T-cell (primary cell): Measurements from ENCODE around the gene UBE2S. TPM values are rescaled to one million over a fixed set of nuclear protein-coding genes. Genes with fewer than 3 reads are reported as not detected.

Experiments used
- ATAC-seq, 4 experiments: fragments of 200-7000 bp in 3 of 4; fragments of 150-1000 bp in 1 of 4; cut with Tn5 transposase; replicated peaks in 1 of 4; 1 replicate in 3 of 4; 2 replicates in 1 of 4; pipeline ENCODE4 v1.10.0; 2021; ENCODE audit warnings: moderate library complexity in 3 of 4, mild to moderate bottlenecking in 2 of 4, moderate number of reproducible peaks in 1 of 4
- CTCF ChIA-PET, 2 donors: fragments of 300-600 bp; sonication (Branson Sonifier 250); formaldehyde crosslinking; loops; one replicate each; lab custom pipeline; 2022; ENCODE audit warnings: antibody characterized with exemption in 2 of 2; lab: Charles Lee
- POLR2A ChIA-PET, 2 donors: fragments of 300-600 bp; sonication (Branson Sonifier 250); formaldehyde crosslinking; loops; one replicate each; lab custom pipeline; 2022; ENCODE audit warnings: antibody characterized with exemption in 2 of 2; lab: Charles Lee
- DNase-seq, 35 experiments: peaks; one replicate each; pipeline versions ENCODE4 v3.0.0 to v3.0.0-alpha.2; 2013 to 2023
- H3K27ac ChIP-seq: one replicate; pipeline ENCODE4 v1.5.1; 2013; ENCODE audit warnings: low read length
- H3K27me3 ChIP-seq, 2 experiments: replicated peaks in 1 of 2; 1 replicate in 1 of 2; 2 replicates in 1 of 2; pipeline versions ENCODE4 v1.6.1 to v1.7.0; 2013; ENCODE audit warnings: low read length in 1 of 2, mixed read lengths in 1 of 2; ENCODE audit not compliant: control insufficient read depth in 2 of 2, insufficient read depth in 2 of 2; ENCODE audit errors: extremely low read depth in 1 of 2
- H3K36me3 ChIP-seq, 2 donors: 1 replicate in 1 of 2; 2 replicates in 1 of 2; pipeline versions ENCODE4 v1.6.1 to v1.7.0; 2013; ENCODE audit warnings: low read length in 1 of 2; ENCODE audit not compliant: control insufficient read depth in 2 of 2, insufficient read depth in 1 of 2; ENCODE audit errors: extremely low read depth in 1 of 2
- H3K4me1 ChIP-seq, 2 experiments: 1 replicate in 1 of 2; 2 replicates in 1 of 2; pipeline versions ENCODE4 v1.6.1 to v1.7.0; 2013; ENCODE audit warnings: low read length in 2 of 2, mixed read lengths in 1 of 2; ENCODE audit not compliant: insufficient read depth in 2 of 2, control insufficient read depth in 1 of 2; ENCODE audit errors: extremely low read depth in 1 of 2
- H3K4me3 ChIP-seq, 2 donors: 1 replicate in 1 of 2; 2 replicates in 1 of 2; pipeline versions ENCODE4 v1.5.1 to v1.7.0; 2013; ENCODE audit warnings: mild to moderate bottlenecking in 2 of 2, low read length in 1 of 2, moderate library complexity in 1 of 2; ENCODE audit not compliant: control insufficient read depth in 1 of 2; ENCODE audit errors: extremely low read depth in 1 of 2
- H3K9me3 ChIP-seq: 2 replicates; pipeline ENCODE4 v1.7.0; 2013
- H3K27ac Mint-ChIP-seq, 2 donors: one replicate each; pipeline ENCODE4 v1.8.0; 2020 to 2021; ENCODE audit warnings: mild to moderate bottlenecking in 2 of 2, mixed read lengths in 2 of 2
- H3K27me3 Mint-ChIP-seq, 2 donors: one replicate each; pipeline ENCODE4 v1.8.0; 2021 to 2022; ENCODE audit warnings: mixed read lengths in 2 of 2
- H3K36me3 Mint-ChIP-seq: one replicate; pipeline ENCODE4 v1.8.0; 2021; ENCODE audit warnings: mixed read lengths
- H3K4me1 Mint-ChIP-seq, 3 donors: one replicate each; pipeline ENCODE4 v1.8.0; 2020 to 2022; ENCODE audit warnings: mixed read lengths in 3 of 3, mild to moderate bottlenecking in 1 of 3
- H3K4me3 Mint-ChIP-seq, 3 donors: one replicate each; pipeline ENCODE4 v1.8.0; 2020 to 2022; ENCODE audit warnings: mild to moderate bottlenecking in 3 of 3, mixed read lengths in 3 of 3, moderate library complexity in 3 of 3
- H3K9me3 Mint-ChIP-seq, 3 donors: one replicate each; pipeline ENCODE4 v1.8.0; 2020 to 2022; ENCODE audit warnings: mixed read lengths in 3 of 3
- WGBS: methylation state at CpG from one replicate; pipeline ENCODE4 v1.1.5; 2013; ENCODE audit warnings: missing lambda C conversion rate; ENCODE audit not compliant: insufficient coverage; 5-methylcytosine and 5-hydroxymethylcytosine counted together
- total RNA-seq, 35 experiments: library from RNA in 6 of 35; stranded (reverse) in 6 of 35; fragments of 120-200 nt in 1 of 35; gene quantifications; one replicate each; pipeline versions ENCODE4 v1.2.1 to v1.2.4 and lab custom pipeline; 2013 to 2026

The UBE2S gene
- total RNA-seq, 5 donors from 2014 or later (not counting 1 experiment from before 2014, with no cell fraction given) = 27.5 to 75.2 (median 35.1) TPM

GRCh38 chr19:55441692-55442321 lies 34.2 kb upstream of the UBE2S start:
- H3K36me3 Mint-ChIP-seq = no peaks in the 10 kb centered on the region
- WGBS = 2% methylated on average over 33 of the region's 39 CpGs
- Histone ChIP-seq H3K27ac (no peak overlapping the region), H3K36me3 (no peaks in the 10 kb centered on the region), H3K27me3 (peaks cover 16 to 93% of the 10 kb centered on the region in 2 experiments), H3K9me3 (no peaks in the 10 kb centered on the region), H3K4me1 (peaks cover 4 to 29% of the 10 kb centered on the region in 2 experiments), H3K4me3 (no peak overlapping the region)
- H3K27me3 Mint-ChIP-seq = peaks cover 59 to 76% of the 10 kb centered on the region in 2 donors
- H3K4me3 Mint-ChIP-seq = peak overlapping the region in 2 of 3 donors; percentile 21 to 72
- peaks cover 19 to 32% (median 31%) of the 10 kb centered on the region in 3 donors for H3K4me1 Mint-ChIP-seq
- no peaks in the 10 kb centered on the region for H3K9me3 Mint-ChIP-seq
- H3K27ac Mint-ChIP-seq = no peak overlapping the region
- DNase-seq = no peak
- peak in 3 of 4 experiments; percentile 13 to 31 (median 21) for ATAC-seq
- CTCF ChIA-PET = interaction anchor here in 1 of 2 donors (0.6 kb wide), 1 partner anchor 19 kb away, joined by 4 read pairs; no protein-coding TSS in a partner anchor
- POLR2A ChIA-PET = no interaction called here

- CTCF ChIA-PET = interaction anchor here in 1 of 2 donors (0.6 kb wide), 1 partner anchor 19 kb away, joined by 4 read pairs; no protein-coding TSS in a partner anchor
Measured at GRCh38 chr19:55441319-55441691, 33.7 kb upstream of the UBE2S start.

GRCh38 chr19:55440411-55441105 lies 33.0 kb upstream of the UBE2S start:
- peaks cover 16 to 88% of the 10 kb centered on the region in 2 experiments for H3K27me3 ChIP-seq
- H3K9me3 Mint-ChIP-seq = no peaks in the 10 kb centered on the region
- ChIA-PET CTCF (no interaction called here), POLR2A (no interaction called here)
- peak overlapping the region in 1 of 2 donors; percentile 8 for H3K27ac Mint-ChIP-seq
- H3K4me3 Mint-ChIP-seq = peak overlapping the region in 1 of 3 donors; percentile 72
- peak overlapping the region in 1 of 2 donors; percentile 20 for H3K4me3 ChIP-seq
- no peaks in the 10 kb centered on the region for H3K36me3 Mint-ChIP-seq
- DNase-seq (peak in 1 of 35 experiments; percentile 32), ATAC-seq (peak in 1 of 4 experiments; percentile 48)
- H3K36me3 ChIP-seq = no peaks in the 10 kb centered on the region
- peaks cover 4 to 29% of the 10 kb centered on the region in 2 experiments for H3K4me1 ChIP-seq
- H3K27ac ChIP-seq = no peak overlapping the region
- H3K9me3 ChIP-seq = no peaks in the 10 kb centered on the region
- H3K27me3 Mint-ChIP-seq = peaks cover 58 to 78% of the 10 kb centered on the region in 2 donors
- 17% methylated on average over 31 of the region's 39 CpGs for WGBS
- H3K4me1 Mint-ChIP-seq = peaks cover 19 to 32% (median 31%) of the 10 kb centered on the region in 3 donors

More at GRCh38 chr19:55441319-55441691, 33.7 kb upstream of the UBE2S start:
- no peaks in the 10 kb centered on the region for H3K36me3 Mint-ChIP-seq
- DNase-seq (no peak), ATAC-seq (peak in 1 of 4 experiments; percentile 29)
- Histone ChIP-seq H3K27me3 (peaks cover 16 to 93% of the 10 kb centered on the region in 2 experiments), H3K9me3 (no peaks in the 10 kb centered on the region), H3K36me3 (no peaks in the 10 kb centered on the region), H3K27ac (no peak overlapping the region), H3K4me3 (no peak overlapping the region), H3K4me1 (peaks cover 4 to 29% of the 10 kb centered on the region in 2 experiments)
- POLR2A ChIA-PET = no interaction called here
- H3K4me1 Mint-ChIP-seq = peaks cover 19 to 32% (median 31%) of the 10 kb centered on the region in 3 donors
- peak overlapping the region in 2 of 3 donors; percentile 11 to 72 for H3K4me3 Mint-ChIP-seq
- peak overlapping the region in 1 of 2 donors; percentile 8 for H3K27ac Mint-ChIP-seq
- WGBS = 3% methylated on average over 19 of the region's 21 CpGs
- peaks cover 63 to 81% of the 10 kb centered on the region in 2 donors for H3K27me3 Mint-ChIP-seq
- no peaks in the 10 kb centered on the region for H3K9me3 Mint-ChIP-seq

GRCh38 chr19:55439052-55439451 lies 31.5 kb upstream of the UBE2S start:
- H3K9me3 Mint-ChIP-seq = no peaks in the 10 kb centered on the region
- Histone ChIP-seq H3K27me3 (peaks cover 15 to 84% of the 10 kb centered on the region in 2 experiments), H3K36me3 (no peaks in the 10 kb centered on the region), H3K9me3 (no peaks in the 10 kb centered on the region), H3K27ac (no peak overlapping the region), H3K4me1 (peaks cover 4 to 29% of the 10 kb centered on the region in 2 experiments), H3K4me3 (no peak overlapping the region)
- WGBS = 71% methylated on average over 5 of the region's 5 CpGs
- ATAC-seq = no peak
- H3K36me3 Mint-ChIP-seq = no peaks in the 10 kb centered on the region
- peaks cover 19 to 32% (median 31%) of the 10 kb centered on the region in 3 donors for H3K4me1 Mint-ChIP-seq
- no peak overlapping the region for H3K4me3 Mint-ChIP-seq
- ChIA-PET CTCF (no interaction called here), POLR2A (interaction anchor here in 1 of 2 donors (0.8 kb wide), 1 partner anchor 20 kb away, joined by 6 read pairs; no protein-coding TSS in a partner anchor)
- H3K27ac Mint-ChIP-seq = peak overlapping the region; percentile 6 to 15
- no peak for DNase-seq
- peaks cover 49 to 64% of the 10 kb centered on the region in 2 donors for H3K27me3 Mint-ChIP-seq

GRCh38 chr19:55437410-55437809 lies 29.8 kb upstream of the UBE2S start:
- ChIA-PET POLR2A (interaction anchor here in 1 of 2 donors (0.6 kb wide), 1 partner anchor 24 kb away, joined by 3 read pairs; no protein-coding TSS in a partner anchor), CTCF (no interaction called here)

GRCh38 chr19:55436847-55437246 lies 29.3 kb upstream of the UBE2S start:
- ChIA-PET POLR2A (no interaction called here), CTCF (no interaction called here)
- Mint-ChIP-seq H3K27ac (peak overlapping the region in 1 of 2 donors; percentile 43), H3K36me3 (no peaks in the 10 kb centered on the region), H3K4me3 (no peak overlapping the region), H3K4me1 (peaks cover 14 to 19% (median 17%) of the 10 kb centered on the region in 3 donors), H3K9me3 (no peaks in the 10 kb centered on the region), H3K27me3 (peaks cover 46 to 59% of the 10 kb centered on the region in 2 donors)
- ATAC-seq (no peak), DNase-seq (no peak)
- WGBS = 55% methylated on average over 8 of the region's 8 CpGs
- Histone ChIP-seq H3K27ac (no peak overlapping the region), H3K36me3 (no peaks in the 10 kb centered on the region), H3K9me3 (no peaks in the 10 kb centered on the region), H3K4me3 (no peak overlapping the region), H3K27me3 (peaks cover 20 to 84% of the 10 kb centered on the region in 2 experiments), H3K4me1 (peaks cover 2 to 19% of the 10 kb centered on the region in 2 experiments)

More at GRCh38 chr19:55437410-55437809, 29.8 kb upstream of the UBE2S start:
- H3K9me3 ChIP-seq = no peaks in the 10 kb centered on the region
- ATAC-seq (peak in 2 of 4 experiments; percentile 19 to 26), DNase-seq (peak in 1 of 35 experiments; percentile 45)
- H3K4me3 ChIP-seq = no peak overlapping the region
- no peak overlapping the region for H3K27ac Mint-ChIP-seq
- H3K4me1 Mint-ChIP-seq = peaks cover 15 to 20% (median 19%) of the 10 kb centered on the region in 3 donors
- H3K27me3 Mint-ChIP-seq = peaks cover 42 to 58% of the 10 kb centered on the region in 2 donors
- peaks cover 20 to 81% of the 10 kb centered on the region in 2 experiments for H3K27me3 ChIP-seq
- no peaks in the 10 kb centered on the region for H3K9me3 Mint-ChIP-seq
- H3K36me3 ChIP-seq = no peaks in the 10 kb centered on the region
- no peak overlapping the region for H3K27ac ChIP-seq
- H3K36me3 Mint-ChIP-seq = no peaks in the 10 kb centered on the region
- 9% methylated on average over 11 of the region's 17 CpGs for WGBS
- no peak overlapping the region for H3K4me3 Mint-ChIP-seq
- H3K4me1 ChIP-seq = peaks cover 4 to 21% of the 10 kb centered on the region in 2 experiments
